NOMO-1 (cell line): Measurements from ENCODE around the gene AKNA.
A peak's percentile ranks its signal among the peaks of the same experiment; 100 is the strongest.

Experiments used
- DNase-seq, 2 experiments: peaks; one replicate each; lab custom pipeline; 2025; ENCODE audit not compliant: unreplicated experiment in 2 of 2; lab: John Stamatoyannopoulos, UW

AKNA gene

DNA sequence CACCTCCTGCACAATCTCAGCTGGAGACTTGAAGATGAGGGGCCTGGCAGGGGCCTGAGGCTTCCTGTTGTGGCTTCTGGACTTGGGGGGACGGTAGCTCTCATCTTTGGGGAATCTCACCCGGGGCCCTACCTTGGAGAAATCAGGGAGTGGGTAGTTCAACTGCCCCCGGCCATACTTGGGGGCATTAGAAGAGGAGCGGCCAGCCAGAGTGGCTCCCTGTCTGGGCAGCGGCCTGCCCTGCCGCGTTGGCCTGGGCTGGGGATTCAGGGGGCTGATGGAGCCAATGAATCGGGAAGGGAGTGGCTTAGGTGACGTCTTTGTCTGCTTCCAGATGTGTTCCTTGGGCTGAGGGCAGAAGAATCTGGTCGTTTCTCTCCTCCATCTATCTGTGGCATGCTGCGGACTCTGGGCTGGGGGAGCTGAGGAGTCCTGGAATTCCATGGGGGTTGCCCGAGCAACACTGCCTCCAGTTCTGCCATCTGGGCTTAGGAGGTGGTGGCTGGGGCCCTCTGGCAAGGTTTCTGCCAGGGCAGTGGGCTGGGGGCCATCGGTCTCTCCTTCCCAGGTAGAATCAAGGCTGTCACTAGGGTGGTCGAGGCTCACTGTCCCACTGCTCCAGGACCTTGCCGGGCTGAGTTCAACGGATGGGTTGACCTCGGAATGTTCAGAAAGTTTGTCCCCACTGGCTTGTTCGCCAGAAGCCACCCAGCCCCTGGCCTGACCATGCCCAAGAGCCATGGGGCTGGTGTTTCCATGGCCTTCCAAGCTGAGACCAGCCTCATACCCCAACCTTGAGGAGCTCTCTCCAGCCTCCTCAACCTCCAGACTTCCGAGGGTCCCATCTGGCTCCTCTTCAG, 11.0 kb downstream of the AKNA start:
- DNase-seq, result no peak

DNA sequence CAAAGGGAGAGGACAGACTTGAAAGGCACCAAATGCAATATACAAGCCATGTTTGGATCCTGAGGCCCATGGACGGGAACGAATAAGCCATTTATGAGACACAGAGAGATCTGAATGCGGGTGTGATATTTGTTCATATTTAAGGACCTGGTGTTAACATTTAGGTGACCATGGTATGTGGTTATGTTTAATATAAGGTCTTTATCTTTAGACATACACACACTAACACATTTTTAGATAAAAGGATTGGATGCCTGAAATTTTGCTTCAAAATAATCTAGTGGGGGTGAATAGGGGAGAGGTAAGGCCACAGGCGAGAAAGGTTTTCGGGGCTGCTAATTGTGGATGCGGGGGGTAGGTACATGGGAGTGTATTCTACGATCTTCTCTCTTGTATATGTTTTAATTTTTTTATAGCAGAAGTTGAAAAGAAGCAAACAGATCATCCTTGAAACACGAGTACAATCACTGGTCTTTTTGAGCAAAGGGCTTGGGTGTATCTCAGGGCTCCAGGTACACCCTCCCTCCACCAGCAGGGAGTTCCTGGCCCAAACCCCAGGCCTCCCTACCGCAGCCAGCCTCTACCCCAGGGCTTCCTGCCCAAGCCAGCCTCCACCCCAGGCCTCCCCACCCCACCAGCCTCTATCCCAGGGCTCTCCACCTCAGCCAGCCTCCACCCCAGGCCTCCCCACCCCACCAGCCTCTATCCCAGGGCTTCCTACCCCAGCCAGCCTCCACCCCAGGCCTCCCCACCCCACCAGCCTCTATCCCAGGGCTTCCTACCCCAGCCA, 12.2 kb downstream of the AKNA start:
- DNase-seq, result no peak

DNA sequence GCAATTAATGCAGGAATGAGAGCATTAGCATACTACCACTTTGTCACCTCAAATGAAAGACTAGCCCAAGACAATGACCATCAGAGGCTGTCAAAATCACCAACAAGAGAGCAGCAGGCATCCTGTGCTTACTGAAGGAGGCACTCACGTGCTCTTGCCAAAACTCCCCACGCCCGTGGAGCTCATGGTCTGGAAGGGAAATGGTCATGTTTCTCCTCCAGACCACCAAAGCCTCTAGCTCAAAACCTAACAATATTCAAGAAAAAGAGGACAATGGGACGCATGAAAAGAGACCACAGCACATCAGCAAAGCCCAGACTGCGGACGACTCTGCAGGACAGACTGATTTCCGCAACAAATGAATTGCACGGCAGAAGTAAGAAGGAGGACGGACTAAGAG, 12.8 kb downstream of the AKNA start:
- no peak for DNase-seq

DNA sequence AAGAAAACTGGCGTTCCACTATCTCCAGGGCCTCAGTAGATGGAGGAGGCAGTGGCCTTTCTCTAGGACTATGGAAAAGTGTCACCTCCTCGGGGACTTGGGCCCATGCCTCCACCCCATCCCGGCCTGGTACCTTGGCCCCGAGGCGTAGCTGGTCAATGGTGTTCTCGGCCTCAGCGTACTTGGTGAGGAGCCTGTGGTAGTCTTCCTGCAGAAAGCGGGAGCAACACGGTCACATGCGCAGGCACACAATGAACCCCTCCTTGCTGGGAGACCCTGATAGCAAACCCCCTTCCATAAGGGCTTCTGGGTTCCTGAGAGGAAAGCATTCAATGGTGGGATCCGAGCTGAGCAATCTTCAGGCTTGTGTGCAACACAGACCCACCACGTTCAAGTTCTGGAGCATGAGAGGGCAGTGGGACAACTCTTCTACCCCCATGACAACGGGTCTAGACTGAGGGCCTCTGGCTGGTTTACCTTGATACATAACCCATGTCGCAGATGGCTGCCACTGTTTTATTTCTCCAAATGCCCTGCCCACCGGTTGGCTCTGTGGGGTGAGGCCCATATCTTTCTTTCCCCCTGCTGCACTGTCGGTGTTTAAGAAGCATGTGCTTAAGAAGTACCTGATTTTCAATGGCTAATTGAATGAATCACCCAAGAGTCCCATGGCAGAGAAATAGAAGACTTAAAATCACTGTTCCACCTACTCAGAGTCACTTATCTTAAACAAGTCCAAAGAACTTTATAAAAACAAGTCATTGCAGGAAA, 13.6 kb downstream of the AKNA start:
- no peak for DNase-seq

DNA sequence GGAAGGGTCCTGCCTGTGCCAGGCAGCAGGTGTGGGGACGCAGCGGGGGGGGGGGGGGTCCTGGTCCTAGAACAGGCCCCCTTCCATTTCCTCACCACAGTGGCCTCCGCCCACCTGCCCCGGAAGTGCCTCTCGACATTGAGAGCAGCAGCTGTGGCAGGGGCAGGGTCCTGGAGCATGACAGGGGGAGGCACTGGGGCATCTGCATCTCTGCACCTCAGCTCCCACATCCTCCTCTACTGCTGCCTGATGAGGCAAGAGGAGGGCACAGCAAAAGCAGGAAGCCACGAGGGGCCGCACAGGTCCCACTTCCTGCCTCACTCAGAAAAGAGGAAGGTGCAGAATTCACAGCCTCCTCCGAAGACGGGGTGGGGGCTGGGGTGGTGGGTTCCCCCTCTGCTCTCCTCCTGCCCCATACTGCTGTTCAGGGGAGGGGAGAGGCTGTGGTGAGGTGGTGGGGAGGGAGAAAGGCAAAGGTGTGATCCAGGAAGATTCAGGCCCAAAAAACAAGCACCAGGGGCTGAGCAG, 14.8 kb downstream of the AKNA start:
- peak; percentile 94 to 95 for DNase-seq

DNA sequence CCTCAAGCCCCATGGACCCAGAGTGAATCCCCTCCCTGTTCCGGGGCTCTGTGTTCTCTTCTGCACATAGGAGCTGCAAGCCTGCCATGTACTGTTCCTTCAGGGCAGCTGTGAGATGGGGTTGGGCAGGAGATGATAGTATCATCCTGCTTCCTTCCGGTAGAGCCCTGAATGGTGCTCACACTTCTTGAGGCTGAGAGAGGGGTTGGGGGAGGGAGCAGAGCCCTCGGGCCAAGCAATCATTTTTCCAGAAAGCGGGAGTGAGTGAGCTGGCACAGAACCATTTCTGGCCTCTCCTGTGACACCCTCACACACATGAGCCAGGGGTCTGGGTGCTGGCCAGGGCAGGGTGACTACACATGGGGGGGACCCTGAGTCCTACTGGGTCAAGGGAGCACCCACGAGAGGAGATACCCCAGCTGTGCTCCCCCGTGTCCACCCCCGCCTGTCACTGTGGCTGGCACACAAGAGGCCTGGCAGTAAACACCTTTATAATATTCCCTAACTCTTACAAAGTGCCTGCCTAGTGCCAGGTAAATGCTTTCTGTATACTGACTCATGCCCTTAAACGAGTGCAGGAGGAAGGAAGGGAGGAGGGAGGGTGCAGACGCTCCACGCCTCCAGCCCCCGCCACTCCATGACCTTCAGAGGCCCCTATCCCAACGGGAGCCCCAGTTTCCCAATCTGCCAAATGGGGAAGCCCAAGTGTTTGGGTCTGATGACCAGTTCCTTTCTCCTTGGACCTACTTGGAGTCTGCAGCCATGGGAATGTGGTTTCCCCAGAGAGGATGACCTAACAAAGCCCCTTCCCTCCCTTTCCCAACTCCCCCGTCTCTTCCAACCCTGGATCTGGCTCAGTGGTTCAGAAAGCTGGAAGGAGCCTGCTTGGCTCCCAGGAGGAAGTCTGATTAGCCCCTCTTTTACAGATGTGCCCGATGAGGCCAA, 15.5 kb downstream of the AKNA start:
- peak; percentile 41 to 60 for DNase-seq

DNA sequence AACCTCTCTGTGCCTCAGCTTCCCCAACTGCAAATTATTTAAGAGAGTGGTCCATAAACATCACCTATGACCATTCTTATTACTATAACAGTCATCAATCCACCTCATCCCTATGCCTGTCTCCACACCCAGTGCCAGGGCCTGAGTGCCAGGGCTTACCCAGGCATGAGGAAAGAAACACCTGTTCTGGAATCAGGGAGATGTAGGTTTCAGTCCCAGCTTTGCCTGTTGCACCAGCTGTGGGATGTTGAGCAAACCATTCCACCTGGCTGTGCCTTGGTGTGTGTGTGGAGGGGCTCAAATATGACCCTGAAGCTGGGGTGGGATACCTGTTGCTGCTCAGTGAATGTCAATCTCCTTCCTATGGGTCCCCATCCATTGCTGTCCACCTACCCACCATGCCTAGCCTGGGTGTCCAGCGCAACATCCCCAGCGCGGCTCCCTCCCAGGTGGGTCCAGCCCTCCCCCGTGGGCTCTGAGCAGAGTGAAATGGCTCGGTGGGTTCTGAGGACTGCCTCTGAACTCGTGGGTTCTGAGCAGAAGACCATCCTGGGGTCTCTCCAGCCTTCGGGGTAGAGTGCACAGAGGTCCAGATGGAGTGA, 16.3 kb downstream of the AKNA start:
- DNase-seq, result no peak

DNA sequence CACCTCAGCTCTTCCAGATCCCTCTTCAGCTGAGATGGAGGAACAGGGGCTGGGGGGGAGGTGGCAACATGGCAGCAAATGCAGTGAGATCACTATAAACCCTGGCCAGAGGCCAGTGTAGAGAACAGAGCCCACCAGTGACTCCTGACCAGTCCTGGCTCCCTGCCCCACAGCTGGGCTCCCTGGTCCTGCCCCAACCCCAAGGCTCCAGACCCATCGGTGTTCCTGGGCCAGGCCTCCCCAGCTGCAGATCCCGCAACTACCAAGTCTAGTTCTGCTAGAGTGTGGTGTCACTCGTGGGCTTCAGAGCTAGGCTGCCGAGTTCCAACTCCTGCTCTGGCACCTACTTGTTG, 16.8 kb downstream of the AKNA start:
- no peak for DNase-seq

DNA sequence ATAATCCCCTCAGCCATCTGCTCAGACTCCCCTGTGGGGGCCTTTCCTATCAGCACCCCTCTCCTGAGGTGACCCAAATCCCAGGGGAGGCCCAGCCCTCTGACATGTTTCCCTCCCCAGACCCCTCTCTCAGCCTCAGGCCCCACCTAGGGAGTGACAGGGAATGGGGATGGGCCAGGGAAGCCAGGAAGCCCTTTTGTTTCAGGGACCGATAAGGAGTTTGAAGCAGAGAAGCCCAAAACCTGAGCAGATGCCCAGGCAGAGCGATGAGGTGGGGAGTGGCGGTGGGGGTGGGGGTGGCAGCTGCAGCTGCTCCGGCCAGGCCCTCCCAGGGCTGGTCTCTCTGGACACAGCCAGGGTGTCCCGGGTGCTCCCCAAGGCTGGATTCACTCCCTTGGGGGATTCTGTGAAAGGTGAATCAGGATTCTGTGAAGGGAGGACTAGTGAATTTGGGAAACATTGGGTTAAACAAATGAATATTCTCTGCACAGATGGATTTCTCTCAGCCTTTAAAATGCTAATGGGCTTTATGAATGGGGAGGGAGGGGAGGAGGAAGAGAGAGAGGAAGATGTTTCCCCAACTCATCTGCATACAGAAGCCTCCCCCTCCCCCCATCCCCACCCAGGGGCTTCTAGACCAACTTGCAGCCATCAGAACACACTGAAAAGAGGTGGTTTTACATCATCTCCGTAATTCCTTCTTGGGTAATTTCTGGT, 17.4 kb downstream of the AKNA start:
- DNase-seq, result no peak

DNA sequence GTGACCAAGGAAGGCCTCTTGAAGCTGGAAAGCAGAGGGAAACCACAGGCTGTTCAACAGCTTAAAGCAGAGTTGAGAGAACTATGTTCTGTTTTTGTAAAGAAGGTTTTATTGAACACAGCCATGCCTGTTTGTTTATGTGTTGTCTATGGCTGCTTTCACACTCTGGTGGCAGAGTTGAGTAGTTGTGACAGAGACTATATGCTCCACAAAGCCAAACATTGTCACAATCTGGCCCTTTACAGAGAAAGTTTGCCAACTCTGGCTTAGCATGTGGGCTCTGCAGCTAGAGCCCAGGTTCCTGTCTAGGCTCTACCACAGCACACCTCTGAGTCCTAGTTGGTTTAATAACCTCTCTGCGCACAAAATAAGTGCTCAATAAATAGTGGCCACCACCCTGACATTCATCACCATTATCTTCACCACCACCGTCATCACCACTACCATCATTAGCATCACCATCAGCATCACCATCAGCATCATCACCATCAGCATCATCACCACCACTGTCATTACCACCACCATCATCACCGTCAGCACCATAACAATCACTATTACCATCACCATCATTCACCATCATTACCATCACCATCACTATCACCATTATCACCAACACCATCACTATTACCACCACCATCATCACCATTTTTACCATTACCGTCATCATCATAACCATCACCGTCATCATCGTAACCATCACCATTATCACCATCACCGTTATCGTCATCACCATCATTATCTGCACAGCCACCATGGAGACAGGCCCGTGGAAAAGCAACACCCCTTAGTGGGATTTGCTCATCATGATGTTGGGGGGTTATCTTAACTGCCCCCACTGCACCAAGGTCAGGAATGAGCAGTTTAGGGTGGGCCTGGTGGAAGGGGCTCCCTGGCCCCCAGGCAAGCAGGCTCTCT, 18.3 kb downstream of the AKNA start:
- DNase-seq, result no peak

DNA sequence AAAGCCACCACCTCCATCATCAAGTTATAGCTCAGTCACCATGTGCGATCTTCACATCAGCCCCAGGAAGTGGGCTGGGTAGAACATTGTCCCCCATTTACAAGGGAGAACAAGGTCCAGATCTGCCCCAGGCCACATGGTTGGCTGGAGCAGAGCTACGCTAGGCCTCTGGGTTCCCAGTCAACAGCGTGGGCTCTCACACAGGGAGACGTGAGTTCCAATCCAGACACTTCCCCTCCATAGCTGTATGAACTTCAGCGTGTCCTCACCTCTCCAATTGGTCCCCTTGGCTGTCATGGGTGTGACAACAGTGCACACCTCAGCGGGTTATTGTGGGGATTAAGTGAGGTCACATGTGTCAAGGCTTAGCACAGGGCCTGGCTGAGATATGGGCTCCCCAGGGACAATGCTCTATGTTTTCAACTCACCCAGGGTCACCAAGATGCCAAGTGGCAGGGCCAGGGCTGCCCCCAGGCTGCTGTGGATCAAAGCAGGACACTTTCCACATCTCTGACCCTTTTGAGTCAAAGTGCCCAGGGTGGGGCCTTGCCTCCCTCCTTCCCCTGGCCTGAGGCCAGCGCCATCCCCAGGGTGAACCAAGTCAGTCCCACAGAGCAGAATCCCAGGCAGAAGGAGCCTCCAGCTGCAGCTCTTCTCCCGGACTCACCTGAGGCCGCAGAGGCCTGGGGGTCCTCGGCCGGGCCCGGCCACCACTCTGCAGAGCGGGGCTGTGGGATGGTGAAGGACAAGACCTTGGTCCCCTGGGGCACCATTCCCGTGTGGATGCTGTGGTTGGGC, 19.8 kb downstream of the AKNA start:
- no peak for DNase-seq

DNA sequence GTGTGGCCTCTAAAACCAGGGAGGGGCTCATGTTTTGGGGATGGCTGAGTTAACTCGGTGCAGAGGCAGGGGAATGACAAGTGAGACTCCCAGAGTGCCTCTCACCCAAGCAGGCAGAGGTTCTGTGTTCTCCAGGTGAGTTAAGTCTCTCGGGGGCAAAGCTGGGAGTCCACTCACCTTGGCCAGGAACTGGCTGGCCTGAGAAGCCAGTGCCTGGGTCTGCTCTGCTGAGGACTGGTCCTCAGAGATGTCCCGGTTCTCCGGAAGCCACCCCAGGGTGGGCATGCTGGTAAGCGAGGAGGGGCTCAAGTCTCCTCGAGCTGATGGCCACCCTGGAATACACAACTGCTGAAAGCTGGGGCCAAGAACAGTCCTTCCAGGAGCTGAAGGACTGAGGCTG, 20.4 kb downstream of the AKNA start:
- DNase-seq, result no peak

DNA sequence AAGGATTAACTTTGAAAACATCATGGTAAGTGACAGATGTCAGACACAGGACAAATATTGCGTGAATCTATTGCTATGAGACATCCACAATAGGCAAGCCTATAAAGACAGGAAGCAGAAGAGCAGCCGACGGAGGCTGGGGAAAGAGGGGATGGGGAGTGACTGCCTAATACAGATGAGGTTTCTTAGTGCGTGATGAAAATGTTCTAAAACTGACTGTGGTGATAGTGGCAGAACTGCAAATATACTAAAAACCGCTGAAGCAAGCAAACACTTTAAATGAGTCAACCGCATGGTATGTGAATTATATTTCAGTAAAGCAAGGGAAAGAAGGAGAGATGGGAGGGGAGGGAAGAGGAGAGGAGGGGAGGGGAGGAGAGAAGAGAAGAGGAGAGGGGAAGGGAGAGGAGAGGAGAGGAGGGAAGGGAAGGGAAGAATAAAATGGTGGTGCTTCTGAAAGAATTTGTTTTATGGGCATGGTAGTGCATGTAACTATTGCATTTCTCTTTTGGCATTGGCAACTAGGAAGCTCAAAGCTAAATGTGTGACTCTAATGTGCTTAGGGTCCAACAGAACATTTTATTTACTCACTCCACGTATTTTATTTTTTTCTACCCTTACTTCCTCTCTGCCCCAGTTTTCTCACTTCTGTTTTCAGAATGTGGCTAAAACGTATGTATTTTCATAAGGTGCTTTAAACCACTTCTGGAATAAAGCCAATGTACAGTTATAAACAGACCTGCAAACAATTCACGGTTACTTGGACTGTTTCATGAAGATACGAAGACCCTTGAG, 21.3 kb downstream of the AKNA start:
- DNase-seq, result peak; percentile 50 to 61

DNA sequence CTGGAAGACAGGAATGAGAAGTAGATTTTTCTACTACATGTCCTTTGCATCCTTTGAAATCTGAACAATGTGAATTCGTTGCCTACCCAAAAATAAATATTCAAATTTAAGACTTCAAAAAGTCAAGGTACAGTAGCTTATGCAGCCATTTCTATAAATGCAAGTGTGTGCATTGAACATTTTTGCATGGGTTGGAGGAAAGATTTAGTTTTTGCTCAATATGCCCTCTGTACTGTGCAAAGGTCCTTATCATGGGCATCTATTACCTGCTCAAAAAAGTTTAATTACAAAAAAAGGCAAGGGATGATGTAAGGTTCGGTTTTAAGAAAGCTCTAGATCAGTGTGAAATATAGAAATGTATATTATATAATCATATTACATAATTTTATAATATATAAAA, 22.6 kb downstream of the AKNA start:
- no peak for DNase-seq

DNA sequence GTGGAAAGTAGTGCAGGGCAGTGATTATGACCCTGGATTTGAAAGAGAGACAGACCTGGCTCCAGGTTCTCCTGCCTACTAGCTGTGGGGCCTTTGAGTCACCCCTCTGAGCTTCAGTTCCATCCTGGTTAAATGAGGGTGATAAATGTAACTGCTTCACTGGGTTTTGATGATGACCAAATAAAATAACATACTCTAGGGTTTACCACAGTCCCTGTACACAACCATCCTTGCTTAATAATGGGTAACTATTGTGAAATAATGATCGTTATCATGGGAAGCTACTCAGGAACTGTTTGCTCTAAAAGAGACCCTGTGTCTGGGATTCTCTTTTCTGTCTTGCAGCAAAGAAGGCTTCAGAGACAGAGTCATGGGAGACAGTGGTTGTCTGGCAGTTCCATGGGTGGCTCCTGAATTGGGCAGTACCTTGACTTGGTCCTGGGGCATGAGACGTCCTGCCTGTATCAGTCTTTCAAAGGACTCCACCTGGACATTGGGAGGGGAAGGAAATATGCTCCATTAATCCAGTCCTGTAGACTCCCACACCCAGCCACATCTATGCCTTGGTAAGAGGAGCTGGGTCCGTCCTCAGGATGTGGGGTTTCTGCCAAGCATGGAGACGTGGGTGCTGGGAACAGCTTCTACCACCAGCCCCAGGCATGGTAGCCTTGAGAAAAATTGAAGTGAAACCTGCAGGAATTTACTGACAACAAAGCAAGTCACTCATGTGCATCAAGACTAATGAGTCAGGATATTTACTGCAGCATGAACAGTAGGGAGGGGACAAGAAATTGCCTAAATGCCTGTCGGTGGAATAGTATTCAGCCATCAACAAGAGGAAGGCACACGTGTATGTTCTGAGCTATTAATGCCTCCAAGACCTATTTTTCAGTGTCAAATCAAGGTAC, 23.4 kb downstream of the AKNA start:
- DNase-seq, result peak; percentile 71 to 90
